ENCODE data around the gene FAM219B.
"Not testable (repeated sequence)": the region's sequence is repeated elsewhere in the genome, so short reads cannot be mapped to it uniquely, and the experiment has no call there.

Gene FAM219B

DNA sequence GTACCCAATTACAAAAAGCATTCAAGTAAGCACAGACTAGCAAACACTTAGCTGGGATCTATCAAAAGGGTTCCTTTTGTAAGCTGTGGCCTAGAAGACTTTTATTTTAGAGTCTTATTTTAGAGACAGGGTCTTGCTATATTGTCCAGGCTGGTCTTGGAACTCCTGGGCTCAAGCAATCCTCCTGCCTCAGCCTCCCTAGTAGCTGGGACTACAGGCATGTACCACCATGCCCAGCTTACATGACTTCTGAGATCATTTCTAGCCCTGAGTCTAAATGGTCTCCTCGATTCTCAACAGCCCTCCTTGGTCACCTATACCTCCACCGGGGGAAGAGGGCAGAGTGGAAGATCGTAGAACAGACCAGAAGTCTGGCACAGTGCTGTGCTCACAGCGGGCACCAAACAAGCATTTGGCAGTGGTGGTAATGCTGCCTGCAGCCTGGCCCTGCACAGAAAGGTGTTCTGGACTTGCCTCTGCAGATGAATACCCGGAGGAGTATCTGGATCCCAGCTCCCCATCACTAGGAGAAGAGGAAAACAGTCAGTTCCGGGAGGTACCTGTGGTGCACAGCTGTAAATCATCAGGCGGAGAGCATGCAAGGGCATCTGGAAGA is 2.4 kb downstream of the FAM219B start:
- no peak for TF ChIP-seq PAX5 (IDR thresholded peaks at IDR 0.05; ENCODE audit: insufficient read depth, low read length, severe bottlenecking)
- TF ChIP-seq POLR2AphosphoS5 (IDR thresholded peaks at IDR 0.05; ENCODE audit: low read depth, low read length): no peak
- TF ChIP-seq SPI1 (IDR thresholded peaks at IDR 0.05; ENCODE audit: low read depth, low read length): no peak
- TF ChIP-seq POU2F2 (IDR thresholded peaks at IDR 0.05; ENCODE audit: low read depth, low read length): no peak
- TF ChIP-seq POLR2A (IDR thresholded peaks at IDR 0.05; ENCODE audit: low read depth, low read length): no peak
- TF ChIP-seq TAF1 (IDR thresholded peaks at IDR 0.05; ENCODE audit: low read depth, low read length): no peak
- DNase-seq (ENCODE audit: insufficient read length, low spot score) (no peak), FAIRE-seq (no peak)

DNA sequence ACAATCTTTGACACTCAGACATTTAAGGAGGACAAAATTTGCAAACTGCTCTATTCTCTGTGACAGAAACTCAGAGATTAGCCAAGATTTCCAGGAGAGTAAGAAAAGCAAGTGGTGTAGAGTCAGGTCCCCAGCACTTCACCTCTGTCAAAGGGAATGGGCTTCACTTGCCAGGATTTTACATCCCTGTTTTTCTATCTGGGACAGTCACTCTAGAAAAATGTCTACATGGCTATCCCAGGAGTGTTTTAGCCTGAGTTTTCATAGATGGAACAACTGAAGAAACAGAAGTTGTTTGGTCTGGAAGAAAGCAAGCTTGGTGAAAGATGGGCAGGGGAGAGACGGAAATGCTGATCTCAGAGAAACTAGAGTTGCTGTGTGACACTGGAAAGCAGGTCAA is 3.0 kb downstream of the FAM219B start:
- no peak for DNase-seq (ENCODE audit: insufficient read length, low spot score)
- no peak for TF ChIP-seq POLR2A (IDR thresholded peaks at IDR 0.05; ENCODE audit: low read depth, low read length)
- no peak for FAIRE-seq

- no peak for FAIRE-seq
- TF ChIP-seq POU2F2 (IDR thresholded peaks at IDR 0.05; ENCODE audit: low read depth, low read length): no peak
- TF ChIP-seq POLR2A (IDR thresholded peaks at IDR 0.05; ENCODE audit: low read depth, low read length): no peak
- TF ChIP-seq PAX5 (IDR thresholded peaks at IDR 0.05; ENCODE audit: insufficient read depth, low read length, severe bottlenecking): no peak
- TF ChIP-seq POLR2AphosphoS5 (IDR thresholded peaks at IDR 0.05; ENCODE audit: low read depth, low read length): no peak
- no peak for TF ChIP-seq TAF1 (IDR thresholded peaks at IDR 0.05; ENCODE audit: low read depth, low read length)
- TF ChIP-seq SPI1 (IDR thresholded peaks at IDR 0.05; ENCODE audit: low read depth, low read length): no peak
- no peak for DNase-seq (ENCODE audit: insufficient read length, low spot score)
Observed at GRCh38 chr15:74902295-74903075, 4.2 kb downstream of the FAM219B start.

DNA sequence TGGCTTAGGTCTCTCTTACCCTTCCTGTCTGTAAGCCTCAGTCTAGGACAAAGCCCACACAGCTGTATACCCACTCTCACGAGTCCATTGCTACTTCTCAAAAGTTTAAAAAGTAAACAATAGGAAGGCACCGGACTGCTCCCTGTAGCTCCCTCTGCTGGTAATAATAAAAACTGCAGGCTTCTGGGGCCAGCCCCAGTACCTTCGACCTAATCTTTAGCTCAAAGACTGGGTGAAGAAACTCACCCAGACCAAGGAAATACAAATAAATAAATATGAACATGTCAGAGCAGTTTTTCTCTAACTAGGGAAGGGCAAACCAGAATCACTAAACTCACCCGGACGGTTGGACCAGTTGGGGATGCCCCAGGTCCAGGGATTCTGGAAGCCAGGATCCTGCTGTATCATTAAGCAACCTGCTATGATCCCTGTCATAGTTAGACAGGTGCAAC is 5.0 kb downstream of the FAM219B start:
- TF ChIP-seq PAX5 (IDR thresholded peaks at IDR 0.05; ENCODE audit: insufficient read depth, low read length, severe bottlenecking): no peak
- TF ChIP-seq POLR2AphosphoS5 (IDR thresholded peaks at IDR 0.05; ENCODE audit: low read depth, low read length): no peak
- TF ChIP-seq POLR2A (IDR thresholded peaks at IDR 0.05; ENCODE audit: low read depth, low read length): no peak
- no peak for FAIRE-seq
- peak; percentile 62 for DNase-seq (ENCODE audit: insufficient read length, low spot score)

GRCh38 chr15:74897300-74897701 is 9.3 kb downstream of the FAM219B start:
- TF ChIP-seq POU2F2 (IDR thresholded peaks at IDR 0.05; ENCODE audit: low read depth, low read length) (no peak), POLR2A (IDR thresholded peaks at IDR 0.05; ENCODE audit: low read depth, low read length) (no peak; the same call in 1 of the 2 replicates), POLR2AphosphoS5 (IDR thresholded peaks at IDR 0.05; ENCODE audit: low read depth, low read length) (no peak), TAF1 (IDR thresholded peaks at IDR 0.05; ENCODE audit: low read depth, low read length) (no peak), PAX5 (IDR thresholded peaks at IDR 0.05; ENCODE audit: insufficient read depth, low read length, severe bottlenecking) (no peak), SPI1 (IDR thresholded peaks at IDR 0.05; ENCODE audit: low read depth, low read length) (no peak)
- FAIRE-seq (no peak), DNase-seq (ENCODE audit: insufficient read length, low spot score) (no peak)

DNA sequence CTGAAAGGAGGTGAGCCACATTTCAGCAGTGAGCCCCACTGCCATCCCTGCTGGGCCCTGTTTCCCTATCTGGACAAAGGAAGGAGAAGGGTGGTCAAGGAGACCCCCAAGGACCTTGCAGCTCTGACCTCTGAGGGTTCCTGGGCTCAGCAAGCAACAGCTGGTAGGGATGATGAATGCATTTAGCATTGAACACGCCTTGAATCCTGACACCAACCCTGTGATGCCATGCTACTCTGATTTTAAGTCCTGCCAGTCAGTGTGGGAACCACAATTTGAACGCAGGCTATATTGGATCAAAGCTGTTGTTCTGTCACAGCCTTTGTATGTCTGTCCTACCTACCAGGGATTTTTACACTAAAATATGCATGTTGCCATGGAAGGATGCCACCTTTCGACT is 10.3 kb downstream of the FAM219B start:
- TF ChIP-seq TAF1 (IDR thresholded peaks at IDR 0.05; ENCODE audit: low read depth, low read length) (no peak), POLR2A (IDR thresholded peaks at IDR 0.05; ENCODE audit: low read depth, low read length) (no peak), PAX5 (IDR thresholded peaks at IDR 0.05; ENCODE audit: insufficient read depth, low read length, severe bottlenecking) (no peak), POLR2AphosphoS5 (IDR thresholded peaks at IDR 0.05; ENCODE audit: low read depth, low read length) (no peak), POU2F2 (IDR thresholded peaks at IDR 0.05; ENCODE audit: low read depth, low read length) (no peak), SPI1 (IDR thresholded peaks at IDR 0.05; ENCODE audit: low read depth, low read length) (no peak)
- DNase-seq (ENCODE audit: insufficient read length, low spot score) (no peak), FAIRE-seq (no peak)

- no peak for TF ChIP-seq POLR2A (IDR thresholded peaks at IDR 0.05; ENCODE audit: low read depth, low read length)
- TF ChIP-seq TAF1 (IDR thresholded peaks at IDR 0.05; ENCODE audit: low read depth, low read length): no peak
- TF ChIP-seq PAX5 (IDR thresholded peaks at IDR 0.05; ENCODE audit: insufficient read depth, low read length, severe bottlenecking): no peak
- no peak for TF ChIP-seq POU2F2 (IDR thresholded peaks at IDR 0.05; ENCODE audit: low read depth, low read length)
- TF ChIP-seq SPI1 (IDR thresholded peaks at IDR 0.05; ENCODE audit: low read depth, low read length): no peak
- no peak for TF ChIP-seq POLR2AphosphoS5 (IDR thresholded peaks at IDR 0.05; ENCODE audit: low read depth, low read length)
- no peak for FAIRE-seq
- DNase-seq (ENCODE audit: insufficient read length, low spot score): no peak
Observed at GRCh38 chr15:74895830-74896229, 10.8 kb downstream of the FAM219B start.

DNA sequence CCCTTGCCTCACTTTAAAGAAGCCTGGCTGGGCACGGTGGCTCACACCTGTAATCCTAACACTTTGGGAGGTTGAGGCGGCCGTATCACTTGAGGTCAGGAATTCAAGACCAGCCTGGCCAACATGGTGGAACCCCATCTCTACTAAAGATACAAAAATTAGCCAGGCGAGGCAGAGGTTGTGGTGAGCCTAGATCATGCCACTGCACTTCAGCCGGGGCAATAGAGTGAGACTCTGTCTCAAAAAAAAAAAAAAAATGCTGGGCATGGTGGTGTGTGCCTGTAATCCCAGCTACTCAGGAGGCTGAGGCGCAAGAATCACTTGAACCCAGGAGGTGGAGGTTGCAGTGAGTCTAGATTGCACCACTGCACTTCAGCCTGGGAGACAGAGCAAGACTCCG is 12.3 kb downstream of the FAM219B start:
- not testable (repeated sequence) for FAIRE-seq; DNase-seq (ENCODE audit: insufficient read length, low spot score)

GRCh38 chr15:74893627-74894026 is 13.0 kb downstream of the FAM219B start:
- no peak for DNase-seq (ENCODE audit: insufficient read length, low spot score)
- no peak for FAIRE-seq
- no peak for TF ChIP-seq POLR2AphosphoS5 (IDR thresholded peaks at IDR 0.05; ENCODE audit: low read depth, low read length)
- TF ChIP-seq POU2F2 (IDR thresholded peaks at IDR 0.05; ENCODE audit: low read depth, low read length): no peak
- no peak for TF ChIP-seq SPI1 (IDR thresholded peaks at IDR 0.05; ENCODE audit: low read depth, low read length)
- no peak for TF ChIP-seq TAF1 (IDR thresholded peaks at IDR 0.05; ENCODE audit: low read depth, low read length)
- no peak for TF ChIP-seq PAX5 (IDR thresholded peaks at IDR 0.05; ENCODE audit: insufficient read depth, low read length, severe bottlenecking)
- TF ChIP-seq POLR2A (IDR thresholded peaks at IDR 0.05; ENCODE audit: low read depth, low read length): no peak

GRCh38 chr15:74892931-74893330 is 13.7 kb downstream of the FAM219B start:
- no peak for TF ChIP-seq POLR2AphosphoS5 (IDR thresholded peaks at IDR 0.05; ENCODE audit: low read depth, low read length)
- peak; percentile 82 for TF ChIP-seq SPI1 (IDR thresholded peaks at IDR 0.05; ENCODE audit: low read depth, low read length)
- TF ChIP-seq POLR2A (IDR thresholded peaks at IDR 0.05; ENCODE audit: low read depth, low read length): no peak
- no peak for TF ChIP-seq PAX5 (IDR thresholded peaks at IDR 0.05; ENCODE audit: insufficient read depth, low read length, severe bottlenecking)
- no peak for TF ChIP-seq POU2F2 (IDR thresholded peaks at IDR 0.05; ENCODE audit: low read depth, low read length)
- no peak for FAIRE-seq
- DNase-seq (ENCODE audit: insufficient read length, low spot score): no peak
